A549 (cell line): ENCODE data around the gene STRADB.

Source experiments
- CHD2 ChIP-seq: fragments of 150-350 bp; IDR thresholded peaks from 2 replicates; pipeline ENCODE4 v1.6.1; 2014; ENCODE audit warnings: low read length; ENCODE audit not compliant: partially characterized antibody
- E2F6 ChIP-seq: IDR thresholded peaks from 2 replicates; pipeline ENCODE4 v1.6.1; 2012; ENCODE audit warnings: low read depth, borderline replicate concordance
- ESRRA ChIP-seq: fragments of 150-350 bp; IDR thresholded peaks from 2 replicates; pipeline ENCODE4 v1.6.1; 2014; ENCODE audit warnings: mild to moderate bottlenecking, low read length, borderline replicate concordance
- JUNB ChIP-seq: fragments of >200 bp; sonication (Bioruptor Twin); formaldehyde crosslinking; IDR thresholded peaks from 2 replicates; pipeline ENCODE4 v1.6.1; 2016
- MYC ChIP-seq: IDR thresholded peaks from 2 replicates; pipeline ENCODE4 v1.6.1; 2012; ENCODE audit warnings: mild to moderate bottlenecking, inconsistent platforms, low read length, improper control_type of control experiment, borderline replicate concordance
- POLR2A ChIP-seq: IDR thresholded peaks from 2 replicates; pipeline ENCODE4 v1.6.1; 2012; ENCODE audit warnings: mild to moderate bottlenecking, low read length
- RNF2 ChIP-seq: fragments of 200-600 bp; sonication (generic); IDR thresholded peaks from 2 replicates; pipeline ENCODE4 v1.6.1; 2016; ENCODE audit warnings: low read depth, mild to moderate bottlenecking, antibody characterized with exemption, moderate library complexity, borderline replicate concordance
- ZC3H11A ChIP-seq: fragments of 450-650 bp; IDR thresholded peaks from 2 replicates; pipeline ENCODE4 v1.6.1; 2014; ENCODE audit warnings: antibody characterized with exemption, mild to moderate bottlenecking
- TF ChIP-seq, protein P1 (sequence below): fragments of >200 bp; sonication (Bioruptor Twin); formaldehyde crosslinking; IDR thresholded peaks from 3 replicates; pipeline ENCODE4 v1.5.1; 2016

GRCh38 chr2:201433394-201433995, 18.0 kb upstream of the STRADB start:
- TF ChIP-seq RNF2 (no peak), POLR2A (no peak), MYC (no peak), ESRRA (no peak), JUNB (no peak), ZC3H11A (no peak), CHD2 (no peak), E2F6 (no peak)
- TF ChIP-seq, protein P1, sequence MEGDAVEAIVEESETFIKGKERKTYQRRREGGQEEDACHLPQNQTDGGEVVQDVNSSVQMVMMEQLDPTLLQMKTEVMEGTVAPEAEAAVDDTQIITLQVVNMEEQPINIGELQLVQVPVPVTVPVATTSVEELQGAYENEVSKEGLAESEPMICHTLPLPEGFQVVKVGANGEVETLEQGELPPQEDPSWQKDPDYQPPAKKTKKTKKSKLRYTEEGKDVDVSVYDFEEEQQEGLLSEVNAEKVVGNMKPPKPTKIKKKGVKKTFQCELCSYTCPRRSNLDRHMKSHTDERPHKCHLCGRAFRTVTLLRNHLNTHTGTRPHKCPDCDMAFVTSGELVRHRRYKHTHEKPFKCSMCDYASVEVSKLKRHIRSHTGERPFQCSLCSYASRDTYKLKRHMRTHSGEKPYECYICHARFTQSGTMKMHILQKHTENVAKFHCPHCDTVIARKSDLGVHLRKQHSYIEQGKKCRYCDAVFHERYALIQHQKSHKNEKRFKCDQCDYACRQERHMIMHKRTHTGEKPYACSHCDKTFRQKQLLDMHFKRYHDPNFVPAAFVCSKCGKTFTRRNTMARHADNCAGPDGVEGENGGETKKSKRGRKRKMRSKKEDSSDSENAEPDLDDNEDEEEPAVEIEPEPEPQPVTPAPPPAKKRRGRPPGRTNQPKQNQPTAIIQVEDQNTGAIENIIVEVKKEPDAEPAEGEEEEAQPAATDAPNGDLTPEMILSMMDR, result no peak
